WERI-Rb-1 (cell line): Measurements from ENCODE around the gene ADISSP.

ENCODE experiments used
- DNase-seq: peaks from one replicate; pipeline ENCODE4 v3.0.0-alpha.2; 2020
- H3K27ac ChIP-seq: fragments of 250-450 bp; sonication (Bioruptor Pico); 2 replicates; pipeline ENCODE4 v1.5.1; 2020; ENCODE audit warnings: mild to moderate bottlenecking, moderate library complexity
- H3K27me3 ChIP-seq: fragments of 250-450 bp; sonication (Bioruptor Pico); 2 replicates; pipeline ENCODE4 v1.5.1; 2021; ENCODE audit warnings: mild to moderate bottlenecking, low read depth, moderate library complexity; ENCODE audit not compliant: insufficient read depth, severe bottlenecking
- H3K36me3 ChIP-seq: fragments of 250-450 bp; sonication (Bioruptor Pico); 2 replicates; pipeline ENCODE4 v1.5.1; 2020; ENCODE audit warnings: mild to moderate bottlenecking, moderate library complexity
- H3K4me3 ChIP-seq: 2 replicates; pipeline ENCODE4 v1.5.1; 2011; ENCODE audit warnings: low read depth, mild to moderate bottlenecking, control low read depth, low read length
- H3K9me3 ChIP-seq: fragments of 250-450 bp; sonication (Bioruptor Pico); 2 replicates; pipeline ENCODE4 v1.5.1; 2021; ENCODE audit warnings: mild to moderate bottlenecking, moderate library complexity; ENCODE audit not compliant: severe bottlenecking
- CTCF ChIP-seq: IDR thresholded peaks from 2 replicates; pipeline ENCODE4 v1.5.1; 2011; ENCODE audit warnings: low read depth, mild to moderate bottlenecking, control low read depth, inconsistent platforms, low read length

ADISSP gene

GRCh38 chr20:3803289-3803688 lies 35.7 kb upstream of the ADISSP start:
- no peak for DNase-seq
- Histone ChIP-seq H3K27me3 (no peaks in the 10 kb centered on the region), H3K4me3 (no peak overlapping the region), H3K9me3 (no peaks in the 10 kb centered on the region), H3K27ac (no peak overlapping the region), H3K36me3 (peaks cover 63% of the 10 kb centered on the region)
- no peak for TF ChIP-seq CTCF

GRCh38 chr20:3802524-3803239 lies 35.1 kb upstream of the ADISSP start:
- Histone ChIP-seq H3K27me3 (no peaks in the 10 kb centered on the region), H3K9me3 (no peaks in the 10 kb centered on the region), H3K36me3 (peaks cover 66% of the 10 kb centered on the region), H3K27ac (no peak overlapping the region), H3K4me3 (no peak overlapping the region)
- DNase-seq: no peak
- TF ChIP-seq CTCF: no peak

- H3K4me3 ChIP-seq: no peak overlapping the region
- no peaks in the 10 kb centered on the region for H3K27me3 ChIP-seq
- peaks cover 69% of the 10 kb centered on the region for H3K36me3 ChIP-seq
- H3K27ac ChIP-seq: no peak overlapping the region
- no peak for DNase-seq
- no peaks in the 10 kb centered on the region for H3K9me3 ChIP-seq
- no peak for TF ChIP-seq CTCF
These were observed 34.3 kb upstream of the ADISSP start for GRCh38 chr20:3801846-3802245.

GRCh38 chr20:3801299-3801698 lies 33.7 kb upstream of the ADISSP start:
- no peak overlapping the region for H3K27ac ChIP-seq
- no peaks in the 10 kb centered on the region for H3K27me3 ChIP-seq
- H3K9me3 ChIP-seq: no peaks in the 10 kb centered on the region
- H3K36me3 ChIP-seq: peaks cover 68% of the 10 kb centered on the region
- H3K4me3 ChIP-seq: no peak overlapping the region
- DNase-seq: no peak
- no peak for TF ChIP-seq CTCF

- DNase-seq: no peak
- no peak for TF ChIP-seq CTCF
- Histone ChIP-seq H3K9me3 (no peaks in the 10 kb centered on the region), H3K4me3 (no peak overlapping the region), H3K27me3 (no peaks in the 10 kb centered on the region), H3K27ac (no peak overlapping the region), H3K36me3 (peaks cover 63% of the 10 kb centered on the region)
These were observed 33.3 kb upstream of the ADISSP start for GRCh38 chr20:3800878-3801260.
